ENCODE measurements around the gene KRT80. TPM values are rescaled to one million over a fixed set of nuclear protein-coding genes. Genes with fewer than 3 reads are reported as not detected.
A peak's percentile ranks its signal among the peaks of the same experiment; 100 is the strongest.

The KRT80 gene
- total RNA-seq, 1 experiment from 2014 or later: 51.5 TPM

GRCh38 chr12:52152905-52153317 lies 38.9 kb downstream of the KRT80 start:
- Histone ChIP-seq H3K4me1 (ENCODE audit: control insufficient read depth, insufficient read depth, low read length) (peaks cover 47% of the 10 kb centered on the region), H3K9me3 (ENCODE audit: control insufficient read depth, insufficient read depth, low read depth, low read length) (no peaks in the 10 kb centered on the region), H3K27me3 (ENCODE audit: control insufficient read depth, insufficient read depth, low read length) (no peaks in the 10 kb centered on the region), H3K27ac (ENCODE audit: low read length) (peak overlapping the region; percentile 57), H3K4me3 (ENCODE audit: low read depth in 2 of 2, low read length in 2 of 2) (no peak overlapping the region), H3K36me3 (ENCODE audit: control insufficient read depth, insufficient read depth, low read length) (no peaks in the 10 kb centered on the region)
- intact Hi-C loops (cut with micrococcal nuclease; ENCODE audit: unreplicated experiment): loop anchor here (10.0 kb wide), 1 partner anchor 222 kb away; no protein-coding TSS in a partner anchor
- CTCF ChIA-PET: interaction anchor here (0.7 kb wide), 1 partner anchor 704 kb away, joined by 7 read pairs; no protein-coding TSS in a partner anchor
- TF ChIP-seq REST (IDR thresholded peaks at IDR 0.05; ENCODE audit: insufficient read depth in 1 of 2, low read depth in 2 of 2, low read length in 1 of 2) (no peak), TCF7L2 (IDR thresholded peaks at IDR 0.05; ENCODE audit: low read depth, low read length) (no peak), CTCF (IDR thresholded peaks at IDR 0.05) (no peak), POLR2AphosphoS5 (IDR thresholded peaks at IDR 0.05; ENCODE audit: low read depth, low read length) (no peak), SIN3A (IDR thresholded peaks at IDR 0.05; ENCODE audit: borderline replicate concordance, insufficient read depth, low read depth, low read length) (no peak)
- POLR2A ChIA-PET: no interaction called here
- in situ Hi-C loops (cut with HindIII; ENCODE audit: low pct_unique_long_range_greater_than_20kb, low sequenced_read_pairs): no loop called here
- no peak for DNase-seq (ENCODE audit: low read depth, low spot score)
- no TSS peak for BruUV-seq (replicated peaks)
- no peak for ATAC-seq

- no peak for DNase-seq (ENCODE audit: low read depth, low spot score)
- no peaks in the 10 kb centered on the region for H3K9me3 ChIP-seq (ENCODE audit: control insufficient read depth, insufficient read depth, low read depth, low read length)
- in situ Hi-C loops (cut with HindIII; ENCODE audit: low pct_unique_long_range_greater_than_20kb, low sequenced_read_pairs): no loop called here
- POLR2A ChIA-PET: no interaction called here
- H3K36me3 ChIP-seq (ENCODE audit: control insufficient read depth, insufficient read depth, low read length): no peaks in the 10 kb centered on the region
- peaks cover 54% of the 10 kb centered on the region for H3K4me1 ChIP-seq (ENCODE audit: control insufficient read depth, insufficient read depth, low read length)
- CTCF ChIA-PET: interaction anchor here (0.7 kb wide), 1 partner anchor 704 kb away, joined by 7 read pairs; no protein-coding TSS in a partner anchor
- peak; percentile 59 for ATAC-seq
- intact Hi-C loops (cut with micrococcal nuclease; ENCODE audit: unreplicated experiment): loop anchor here (10.0 kb wide), 1 partner anchor 223 kb away; no protein-coding TSS in a partner anchor
- TF ChIP-seq SIN3A (IDR thresholded peaks at IDR 0.05; ENCODE audit: borderline replicate concordance, insufficient read depth, low read depth, low read length) (no peak), REST (IDR thresholded peaks at IDR 0.05; ENCODE audit: insufficient read depth in 1 of 2, low read depth in 2 of 2, low read length in 1 of 2) (0 out of 4 replicates have a peak, but pooled peaks of 1 of the 2 experiments have one; percentile 10), POLR2AphosphoS5 (IDR thresholded peaks at IDR 0.05; ENCODE audit: low read depth, low read length) (0 out of 2 replicates have a peak, but pooled peaks have one; percentile 22), TCF7L2 (IDR thresholded peaks at IDR 0.05; ENCODE audit: low read depth, low read length) (no peak), CTCF (IDR thresholded peaks at IDR 0.05) (peak; percentile 98)
- peak overlapping the region; percentile 97 for H3K27ac ChIP-seq (ENCODE audit: low read length)
- no peaks in the 10 kb centered on the region for H3K27me3 ChIP-seq (ENCODE audit: control insufficient read depth, insufficient read depth, low read length)
- no TSS peak for BruUV-seq (replicated peaks)
- peak overlapping the region; percentile 37 to 38; a peak in 3 of 4 replicates for H3K4me3 ChIP-seq (ENCODE audit: low read depth in 2 of 2, low read length in 2 of 2)
Measured at GRCh38 chr12:52151837-52152783, 39.7 kb downstream of the KRT80 start.

Data from Panc1 (cell line).